ENCODE results near the gene ATP5ME.
"Not testable (repeated sequence)": the region's sequence is repeated elsewhere in the genome, so short reads cannot be mapped to it uniquely, and the experiment has no call there.

The ATP5ME gene

DNA sequence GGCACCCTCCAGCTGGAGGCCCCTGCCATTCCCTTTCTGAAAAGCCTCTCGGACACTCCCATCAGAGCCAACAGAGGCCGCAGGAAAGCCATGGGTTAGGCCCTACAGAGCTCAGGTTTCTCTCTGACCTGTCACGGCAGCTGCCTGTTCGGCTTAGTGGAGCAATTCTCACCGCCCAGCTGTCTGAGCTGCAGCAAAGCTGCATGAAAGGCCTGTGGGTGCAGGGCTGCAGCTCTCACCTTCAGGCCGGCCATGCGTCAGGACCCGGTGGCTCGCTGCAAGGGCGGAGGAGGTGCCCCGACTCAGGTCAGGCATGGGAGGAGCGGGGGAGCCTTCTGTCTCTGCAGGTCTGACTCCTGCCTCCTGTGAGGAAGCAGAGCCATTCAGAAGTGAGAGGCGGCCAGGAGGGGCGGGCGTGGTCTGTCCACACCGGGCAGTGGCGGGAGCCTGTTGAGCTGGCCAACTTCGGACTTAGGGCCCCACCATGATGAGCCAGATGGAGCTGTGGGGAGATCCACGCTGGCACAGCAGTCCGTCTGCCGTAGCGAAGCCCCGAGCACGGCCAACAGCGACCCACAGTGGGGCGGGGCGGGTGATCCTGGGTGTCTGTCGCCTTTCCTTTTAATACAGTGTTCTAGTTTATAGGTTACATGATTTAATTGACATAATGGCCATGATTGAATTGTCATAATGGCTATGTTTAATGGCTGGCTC, 25.3 kb downstream of the ATP5ME start:
- H3K9me3 ChIP-seq (replicated peaks in 1 of 11): peaks cover 39 to 65% (median 46%) of the 10 kb centered on the region in 11 experiments
- TF ChIP-seq Cebpa-rat (IDR thresholded peaks at IDR 0.05): no peak
- H3K27ac ChIP-seq: no peak overlapping the region
- H3K36me3 ChIP-seq: no peaks in the 10 kb centered on the region
- H3K27me3 ChIP-seq: no peaks in the 10 kb centered on the region
- no peak overlapping the region for H3K9ac ChIP-seq
- H4K20me1 ChIP-seq: no peaks in the 10 kb centered on the region
- H3K4me3 ChIP-seq: no peak overlapping the region
- H3K4me2 ChIP-seq: no peak overlapping the region
- H3K4me1 ChIP-seq: peaks cover 14 to 35% (median 17%) of the 10 kb centered on the region in 10 experiments

DNA sequence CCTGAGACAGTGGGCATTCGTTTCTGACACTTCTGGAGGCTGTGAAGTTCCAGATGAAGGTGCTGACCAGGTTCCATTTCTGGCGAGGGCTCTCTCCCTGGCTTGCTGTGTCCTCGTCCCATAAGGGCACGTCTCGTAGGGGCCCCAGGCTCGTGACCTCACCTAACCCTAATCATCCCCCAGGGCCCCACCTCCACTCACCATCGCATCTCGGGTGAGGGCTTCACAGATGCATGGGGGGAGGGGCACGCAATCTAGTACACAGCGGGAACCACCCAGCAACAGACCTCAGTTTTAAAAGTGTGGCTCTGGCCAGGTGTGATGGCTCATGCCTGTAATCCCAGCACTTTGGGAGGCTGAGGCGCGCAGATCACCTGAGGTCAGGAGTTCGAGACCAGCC, 26.6 kb downstream of the ATP5ME start:
- H3K4me3 ChIP-seq: no peak overlapping the region
- H3K27me3 ChIP-seq: no peaks in the 10 kb centered on the region
- H3K27ac ChIP-seq: no peak overlapping the region
- peaks cover 14 to 35% (median 17%) of the 10 kb centered on the region in 10 experiments for H3K4me1 ChIP-seq
- peak overlapping the region in 1 of 11 experiments; percentile 10; a peak in 1 of 22 replicates for H3K4me2 ChIP-seq
- H4K20me1 ChIP-seq: no peaks in the 10 kb centered on the region
- H3K36me3 ChIP-seq: no peaks in the 10 kb centered on the region
- no peak for TF ChIP-seq Cebpa-rat (IDR thresholded peaks at IDR 0.05)
- no peak overlapping the region for H3K9ac ChIP-seq
- H3K9me3 ChIP-seq (replicated peaks in 1 of 11): peaks cover 52 to 78% (median 58%) of the 10 kb centered on the region in 11 experiments

DNA sequence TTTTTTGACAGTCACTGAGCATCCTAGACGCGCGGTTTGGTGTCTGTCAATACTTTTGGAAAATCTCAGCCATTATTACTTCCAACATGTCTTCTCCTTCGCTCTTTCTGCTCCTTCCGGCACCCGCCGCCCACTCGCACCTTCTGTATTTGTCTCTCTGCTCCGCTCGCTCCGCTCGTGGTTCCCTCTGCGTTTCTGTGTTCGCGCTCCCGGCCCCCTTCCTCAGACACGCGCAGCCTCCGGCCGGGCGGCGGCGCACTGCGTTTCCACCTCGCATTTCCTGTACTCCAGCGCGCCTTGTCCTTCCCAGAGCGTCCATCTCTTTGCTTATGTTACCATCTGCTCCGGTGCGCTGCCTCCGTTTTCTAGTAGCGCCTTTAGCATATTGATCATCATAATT, 27.6 kb downstream of the ATP5ME start:
- peak overlapping the region in 2 of 10 experiments; percentile 0 to 23; a peak in 1 of 20 replicates for H3K4me3 ChIP-seq
- no peaks in the 10 kb centered on the region for H3K27me3 ChIP-seq
- no peaks in the 10 kb centered on the region for H3K36me3 ChIP-seq
- H4K20me1 ChIP-seq: no peaks in the 10 kb centered on the region
- peaks cover 14 to 35% (median 17%) of the 10 kb centered on the region in 10 experiments for H3K4me1 ChIP-seq
- TF ChIP-seq Cebpa-rat (IDR thresholded peaks at IDR 0.05): no peak
- H3K9me3 ChIP-seq (replicated peaks in 1 of 11): peaks cover 62 to 88% (median 68%) of the 10 kb centered on the region in 11 experiments
- no peak overlapping the region; a peak in 1 of 22 replicates for H3K9ac ChIP-seq
- H3K27ac ChIP-seq: peak overlapping the region in 2 of 11 experiments; percentile 3 to 21; a peak in 2 of 22 replicates
- H3K4me2 ChIP-seq: peak overlapping the region; percentile 44 to 77 (median 59)

DNA sequence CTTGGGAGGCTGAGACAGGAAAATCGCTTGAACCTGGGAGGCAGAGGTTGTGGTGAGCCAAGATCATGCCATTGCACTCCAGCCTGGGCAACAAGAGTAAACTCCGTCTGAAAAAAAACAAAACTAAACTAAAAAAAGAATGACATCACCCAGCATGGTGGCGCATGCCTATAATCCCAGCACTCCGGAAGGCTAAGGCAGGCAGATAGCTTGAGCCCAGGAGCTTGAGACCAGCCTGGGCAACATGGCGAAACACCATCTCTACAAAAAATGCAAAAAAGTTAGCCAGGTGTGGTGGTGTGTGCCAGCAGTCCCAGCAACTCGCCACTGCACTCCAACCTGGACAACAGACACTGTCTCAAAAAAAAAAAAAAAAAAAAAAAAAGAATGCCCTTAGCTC, 31.7 kb downstream of the ATP5ME start:
- H3K36me3 ChIP-seq, H3K27me3 ChIP-seq, H3K27ac ChIP-seq, H3K9ac ChIP-seq, H3K4me2 ChIP-seq, H4K20me1 ChIP-seq, H3K4me3 ChIP-seq: not testable (repeated sequence)
- H3K9me3 ChIP-seq (replicated peaks in 1 of 11): peaks cover 51 to 70% (median 58%) of the 10 kb centered on the region in 11 experiments
- peaks cover 8 to 20% (median 15%) of the 10 kb centered on the region in 10 experiments for H3K4me1 ChIP-seq

GRCh38 chr4:637536-638280, 36.4 kb downstream of the ATP5ME start:
- Histone ChIP-seq H4K20me1 (no peaks in the 10 kb centered on the region), H3K9me3 (replicated peaks in 1 of 11) (peaks cover 25 to 44% (median 33%) of the 10 kb centered on the region in 11 experiments), H3K4me1 (no peaks in the 10 kb centered on the region), H3K36me3 (no peaks in the 10 kb centered on the region), H3K27me3 (no peaks in the 10 kb centered on the region), H3K4me3 (no peak overlapping the region), H3K4me2 (no peak overlapping the region), H3K27ac (no peak overlapping the region), H3K9ac (no peak overlapping the region)
- no peak for TF ChIP-seq Cebpa-rat (IDR thresholded peaks at IDR 0.05)

- Histone ChIP-seq H3K4me1 (no peaks in the 10 kb centered on the region), H3K4me2 (no peak overlapping the region), H3K36me3 (no peaks in the 10 kb centered on the region), H4K20me1 (no peaks in the 10 kb centered on the region), H3K27ac (no peak overlapping the region), H3K27me3 (no peaks in the 10 kb centered on the region), H3K4me3 (no peak overlapping the region), H3K9ac (no peak overlapping the region), H3K9me3 (replicated peaks in 1 of 11) (peaks cover 25 to 44% (median 33%) of the 10 kb centered on the region in 11 experiments)
- no peak for TF ChIP-seq Cebpa-rat (IDR thresholded peaks at IDR 0.05)
Observed at GRCh38 chr4:636628-637159, 37.4 kb downstream of the ATP5ME start.

DNA sequence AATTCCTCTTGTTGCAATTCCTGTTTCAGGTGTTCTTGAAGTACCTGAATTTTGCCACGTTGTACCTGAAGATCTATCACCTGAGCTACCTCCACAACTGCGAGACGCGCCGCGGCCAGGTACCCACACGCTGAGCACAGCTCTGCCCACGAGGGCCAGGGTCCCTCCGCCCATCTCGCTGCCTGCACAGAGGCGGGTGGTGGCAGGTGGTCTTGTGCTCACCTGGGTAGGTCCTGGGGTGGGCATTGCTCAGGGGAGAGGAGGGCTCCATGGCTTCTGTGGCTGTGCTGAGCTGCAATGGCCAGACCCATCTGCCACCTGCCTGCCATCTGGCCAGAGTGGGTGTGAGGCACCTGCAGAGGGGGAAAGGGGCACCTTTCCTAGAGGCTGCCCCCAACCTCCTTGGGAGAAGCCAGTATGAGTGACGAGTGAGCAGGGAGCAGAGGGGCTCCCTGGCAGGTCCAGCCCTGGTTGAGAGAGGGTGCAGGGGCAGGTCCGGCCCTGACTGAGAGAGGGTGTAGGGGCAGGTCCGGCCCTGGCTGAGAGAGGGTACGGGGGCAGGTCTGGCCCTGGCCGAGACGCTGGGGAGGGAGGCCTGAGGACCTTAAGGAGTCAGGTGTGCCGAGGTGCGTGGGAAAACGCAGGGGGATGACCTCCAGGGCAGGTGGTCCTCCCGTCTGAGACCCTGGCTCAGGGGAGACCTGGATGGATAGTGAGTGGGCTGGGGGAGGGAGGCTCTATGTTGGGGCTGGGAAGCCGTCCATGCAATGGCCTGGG, 38.0 kb downstream of the ATP5ME start:
- Histone ChIP-seq H4K20me1 (no peaks in the 10 kb centered on the region), H3K27me3 (no peaks in the 10 kb centered on the region), H3K9ac (no peak overlapping the region), H3K4me3 (no peak overlapping the region), H3K9me3 (replicated peaks in 1 of 11) (peaks cover 26 to 44% (median 33%) of the 10 kb centered on the region in 11 experiments), H3K27ac (no peak overlapping the region), H3K4me1 (no peaks in the 10 kb centered on the region), H3K4me2 (no peak overlapping the region), H3K36me3 (no peaks in the 10 kb centered on the region)
- no peak for TF ChIP-seq Cebpa-rat (IDR thresholded peaks at IDR 0.05)

- H3K27ac ChIP-seq, H3K36me3 ChIP-seq, H3K4me1 ChIP-seq, H3K27me3 ChIP-seq, H4K20me1 ChIP-seq, H3K9ac ChIP-seq, H3K4me2 ChIP-seq, H3K4me3 ChIP-seq: not testable (repeated sequence)
- peaks cover 25 to 44% (median 33%) of the 10 kb centered on the region in 11 experiments for H3K9me3 ChIP-seq (replicated peaks in 1 of 11)
Observed at GRCh38 chr4:635066-635835, 38.8 kb downstream of the ATP5ME start.

All from BLaER1 treated with 17β-estradiol and CSF1 and Interleukin-3, amounts not matched to agents 10 nM and 100 nM (cell line).